Adipocyte (in vitro differentiated cells): ENCODE measurements around the gene UTS2R.
A peak's percentile ranks its signal among the peaks of the same experiment; 100 is the strongest.

Experiments
- DNase-seq: peaks from one replicate; pipeline ENCODE4 v3.0.0-alpha.2; 2015; ENCODE audit warnings: low read depth
- H3K27me3 ChIP-seq: replicated peaks from 2 replicates; pipeline ENCODE4 v1.7.0; 2013; ENCODE audit warnings: mild to moderate bottlenecking, low read length, moderate library complexity; ENCODE audit not compliant: control insufficient read depth, insufficient read depth
- H3K36me3 ChIP-seq: 2 replicates; pipeline ENCODE4 v1.7.0; 2013; ENCODE audit warnings: low read length, mild to moderate bottlenecking, moderate library complexity; ENCODE audit not compliant: control insufficient read depth, insufficient read depth, severe bottlenecking
- H3K4me1 ChIP-seq: 2 replicates; pipeline ENCODE4 v1.7.0; 2013; ENCODE audit warnings: mild to moderate bottlenecking, low read length, moderate library complexity; ENCODE audit not compliant: control insufficient read depth, insufficient read depth
- H3K4me3 ChIP-seq: 2 replicates; pipeline ENCODE4 v1.7.0; 2013; ENCODE audit warnings: mild to moderate bottlenecking, low read length, moderate library complexity
- H3K9ac ChIP-seq: 2 replicates; pipeline ENCODE4 v1.7.0; 2013; ENCODE audit warnings: mild to moderate bottlenecking, low read length, moderate library complexity
- H3K9me3 ChIP-seq: 2 replicates; pipeline ENCODE4 v1.7.0; 2013; ENCODE audit warnings: mild to moderate bottlenecking, low read length, moderate library complexity; ENCODE audit not compliant: control insufficient read depth

The UTS2R gene

GRCh38 chr17:82390015-82390859 is 18.7 kb downstream of the UTS2R start:
- no peak overlapping the region for H3K9ac ChIP-seq
- DNase-seq, result no peak
- H3K27me3 ChIP-seq, result peaks cover 10% of the 10 kb centered on the region
- H3K4me1 ChIP-seq, result peaks cover 2% of the 10 kb centered on the region
- H3K4me3 ChIP-seq, result no peak overlapping the region
- no peaks in the 10 kb centered on the region for H3K9me3 ChIP-seq
- peaks cover 11% of the 10 kb centered on the region for H3K36me3 ChIP-seq

- Histone ChIP-seq H3K27me3 (peaks cover 10% of the 10 kb centered on the region), H3K36me3 (peaks cover 11% of the 10 kb centered on the region), H3K9me3 (no peaks in the 10 kb centered on the region), H3K4me3 (no peak overlapping the region), H3K9ac (no peak overlapping the region), H3K4me1 (peaks cover 5% of the 10 kb centered on the region)
- DNase-seq, result no peak
Observed at GRCh38 chr17:82390860-82391435, 19.4 kb downstream of the UTS2R start.

GRCh38 chr17:82391496-82392066 is 20.0 kb downstream of the UTS2R start:
- no peak overlapping the region for H3K9ac ChIP-seq
- no peak overlapping the region for H3K4me3 ChIP-seq
- peaks cover 11% of the 10 kb centered on the region for H3K36me3 ChIP-seq
- H3K4me1 ChIP-seq, result peaks cover 9% of the 10 kb centered on the region
- no peak for DNase-seq
- no peaks in the 10 kb centered on the region for H3K9me3 ChIP-seq
- H3K27me3 ChIP-seq, result peaks cover 10% of the 10 kb centered on the region

GRCh38 chr17:82392209-82392920 is 20.8 kb downstream of the UTS2R start:
- Histone ChIP-seq H3K9ac (no peak overlapping the region), H3K4me1 (peaks cover 15% of the 10 kb centered on the region), H3K36me3 (peaks cover 11% of the 10 kb centered on the region), H3K4me3 (no peak overlapping the region), H3K9me3 (no peaks in the 10 kb centered on the region), H3K27me3 (peaks cover 6% of the 10 kb centered on the region)
- DNase-seq, result no peak

- DNase-seq, result no peak
- H3K9ac ChIP-seq, result no peak overlapping the region
- peaks cover under 1% of the 10 kb centered on the region for H3K27me3 ChIP-seq
- no peaks in the 10 kb centered on the region for H3K9me3 ChIP-seq
- peaks cover 21% of the 10 kb centered on the region for H3K4me1 ChIP-seq
- H3K36me3 ChIP-seq, result peaks cover 11% of the 10 kb centered on the region
- H3K4me3 ChIP-seq, result no peak overlapping the region
Observed at GRCh38 chr17:82392941-82393340, 21.4 kb downstream of the UTS2R start.

GRCh38 chr17:82394278-82394677 is 22.7 kb downstream of the UTS2R start:
- no peak overlapping the region for H3K9ac ChIP-seq
- peaks cover 11% of the 10 kb centered on the region for H3K36me3 ChIP-seq
- H3K4me3 ChIP-seq, result no peak overlapping the region
- peaks cover 31% of the 10 kb centered on the region for H3K4me1 ChIP-seq
- no peak for DNase-seq
- H3K27me3 ChIP-seq, result no peaks in the 10 kb centered on the region
- H3K9me3 ChIP-seq, result no peaks in the 10 kb centered on the region

DNA sequence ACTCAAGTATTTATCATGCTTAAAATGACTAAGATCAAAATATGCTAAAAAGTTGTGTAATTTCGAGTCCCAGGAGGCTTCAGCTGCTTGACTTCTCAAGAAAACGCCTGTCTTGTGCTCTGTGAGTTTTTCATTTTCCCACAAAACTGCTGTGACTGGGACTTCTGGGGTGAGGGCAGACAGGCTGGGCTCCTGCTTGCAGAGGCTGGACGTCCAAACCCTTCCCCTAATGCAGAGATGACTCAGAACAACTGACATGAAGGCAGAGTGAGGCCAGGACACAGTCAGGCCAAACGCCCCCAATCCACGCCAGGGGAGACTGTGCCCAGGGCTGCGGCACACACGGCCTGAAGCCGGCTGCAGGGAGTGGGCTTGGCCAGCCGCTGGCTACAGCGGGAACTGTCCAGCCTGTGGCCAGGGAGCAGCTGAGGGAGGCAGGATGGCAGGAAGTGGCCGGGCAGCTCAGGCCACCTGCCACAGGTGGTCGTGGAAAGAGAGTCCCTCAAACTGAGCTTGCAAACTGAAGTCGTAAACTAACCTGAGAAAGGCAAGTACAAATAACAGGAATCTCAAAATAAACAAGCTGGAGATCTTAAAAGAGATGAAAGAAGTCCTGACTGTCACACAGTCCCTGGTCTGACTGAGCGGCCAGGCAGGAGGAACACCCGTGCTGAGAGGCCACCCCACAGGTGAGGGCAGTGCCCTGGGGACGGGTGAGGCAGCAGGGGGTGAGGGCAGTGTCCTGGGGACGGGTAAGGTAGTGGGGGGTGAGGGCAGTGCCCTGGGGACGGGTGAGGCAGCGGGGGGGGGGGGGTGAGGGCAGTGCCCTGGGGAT is 25.3 kb downstream of the UTS2R start:
- Histone ChIP-seq H3K9me3 (no peaks in the 10 kb centered on the region), H3K4me3 (no peak overlapping the region), H3K4me1 (peaks cover 42% of the 10 kb centered on the region), H3K27me3 (no peaks in the 10 kb centered on the region), H3K36me3 (peaks cover 10% of the 10 kb centered on the region), H3K9ac (peak overlapping the region; percentile 32)
- peak; percentile 94 for DNase-seq

DNA sequence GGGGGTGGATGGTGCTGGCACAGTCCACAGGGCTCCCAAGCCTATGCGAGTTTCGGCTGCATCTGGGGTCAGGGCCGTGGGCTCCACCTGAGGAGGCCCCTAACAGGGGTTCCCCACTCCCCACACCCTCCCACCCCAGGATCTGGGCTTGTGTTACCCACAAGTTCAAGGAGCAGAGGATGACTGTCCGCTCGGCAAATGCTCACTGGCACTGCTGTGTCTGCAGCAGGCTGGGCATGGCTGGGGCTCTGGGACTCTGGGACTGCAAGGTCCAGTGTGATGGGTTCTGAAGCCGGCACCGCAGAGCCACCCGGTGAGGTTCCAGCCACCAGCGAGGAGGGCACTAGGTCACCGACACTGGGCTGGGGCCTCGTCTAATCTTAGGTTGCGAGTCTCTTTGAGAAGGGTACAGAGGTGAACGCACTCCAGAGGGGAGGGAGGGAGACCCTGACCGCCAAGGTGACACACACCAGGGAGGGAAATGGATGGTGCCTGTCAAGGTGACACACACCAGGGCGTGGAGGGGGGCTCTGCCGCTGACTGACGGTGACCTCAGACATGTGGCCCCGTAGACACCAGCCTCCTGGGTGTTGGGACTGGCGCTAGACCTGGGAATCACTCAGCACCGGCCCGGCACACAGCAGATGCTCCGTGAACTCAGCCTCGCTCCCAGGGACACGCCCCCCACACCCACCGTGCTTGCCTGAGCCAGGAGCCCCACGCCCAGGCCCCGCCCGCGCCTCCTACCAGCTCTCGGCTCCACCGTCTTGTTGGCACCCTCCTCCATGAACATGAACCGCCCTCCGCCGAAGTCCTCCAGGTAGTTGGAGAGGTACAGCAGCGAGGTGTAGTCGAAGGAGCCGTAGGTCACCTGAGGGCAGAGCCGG is 26.1 kb downstream of the UTS2R start:
- no peaks in the 10 kb centered on the region for H3K27me3 ChIP-seq
- DNase-seq, result no peak
- peaks cover 42% of the 10 kb centered on the region for H3K4me1 ChIP-seq
- no peak overlapping the region for H3K4me3 ChIP-seq
- no peaks in the 10 kb centered on the region for H3K9me3 ChIP-seq
- H3K36me3 ChIP-seq, result peaks cover 6% of the 10 kb centered on the region
- H3K9ac ChIP-seq, result no peak overlapping the region

DNA sequence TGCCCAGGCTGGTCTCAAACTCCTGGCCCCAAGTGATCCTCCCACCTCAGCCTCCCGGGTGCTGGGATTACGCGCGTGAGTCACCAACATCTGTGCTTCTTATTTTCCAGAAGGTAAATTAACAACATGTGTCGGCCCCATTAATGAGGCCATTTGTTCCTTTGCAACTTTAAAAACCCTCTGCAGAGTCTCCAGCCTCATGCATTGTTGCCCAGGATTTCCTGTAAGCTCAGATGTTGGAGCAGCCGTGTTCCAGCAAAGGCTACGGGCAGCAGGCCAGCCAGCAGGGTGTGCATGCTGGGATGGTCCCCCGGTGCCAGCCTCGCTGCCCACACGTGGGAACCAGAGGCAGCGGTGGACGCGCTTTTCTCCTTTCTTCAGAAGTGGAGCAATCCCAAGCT is 27.5 kb downstream of the UTS2R start:
- Histone ChIP-seq H3K9ac (no peak overlapping the region), H3K4me1 (peaks cover 42% of the 10 kb centered on the region), H3K9me3 (no peaks in the 10 kb centered on the region), H3K4me3 (peak overlapping the region; percentile 33), H3K36me3 (peaks cover 8% of the 10 kb centered on the region), H3K27me3 (no peaks in the 10 kb centered on the region)
- peak; percentile 89 for DNase-seq

GRCh38 chr17:82399601-82400101 is 28.1 kb downstream of the UTS2R start:
- no peak overlapping the region for H3K4me3 ChIP-seq
- peaks cover 42% of the 10 kb centered on the region for H3K4me1 ChIP-seq
- no peaks in the 10 kb centered on the region for H3K27me3 ChIP-seq
- no peaks in the 10 kb centered on the region for H3K9me3 ChIP-seq
- H3K9ac ChIP-seq, result peak overlapping the region; percentile 42
- no peak for DNase-seq
- H3K36me3 ChIP-seq, result peaks cover 9% of the 10 kb centered on the region
